GM12891 (cell line): ENCODE data around the gene SLC17A7.

Source experiments
- POLR2A ChIP-seq: IDR thresholded peaks from 2 replicates; pipeline ENCODE4 v1.6.1; 2011; ENCODE audit warnings: low read depth, low read length, control low read depth
- POLR2AphosphoS5 ChIP-seq: IDR thresholded peaks from 2 replicates; pipeline ENCODE4 v1.6.1; 2011; ENCODE audit warnings: low read depth, low read length, control low read depth
- POU2F2 ChIP-seq: IDR thresholded peaks from 2 replicates; pipeline ENCODE4 v1.6.1; 2011; ENCODE audit warnings: low read depth, mild to moderate bottlenecking, control low read depth, low read length, moderate library complexity
- TAF1 ChIP-seq: IDR thresholded peaks from 2 replicates; pipeline ENCODE4 v1.6.1; 2011; ENCODE audit warnings: low read depth, low read length, control low read depth

GRCh38 chr19:49411681-49412326, 29.5 kb downstream of the SLC17A7 start:
- TF ChIP-seq POLR2A (no peak), POLR2AphosphoS5 (no peak), TAF1 (no peak), POU2F2 (no peak)
